ENCODE results near the gene RREB1.

GRCh38 chr6:7252390-7252789 lies 144.6 kb downstream of the RREB1 start:
- no peak for TF ChIP-seq CTCF (IDR thresholded peaks at IDR 0.05; ENCODE audit: poor library complexity, severe bottlenecking)
- no peak for TF ChIP-seq EZH2 (IDR thresholded peaks at IDR 0.05; ENCODE audit: borderline replicate concordance, insufficient read depth, low read length, poor library complexity, severe bottlenecking)
- TF ChIP-seq REST (IDR thresholded peaks at IDR 0.05; ENCODE audit: borderline replicate concordance): no peak
- TF ChIP-seq RAD21 (conservative IDR thresholded peaks at IDR 0.05): no peak
- no peak for TF ChIP-seq POLR2AphosphoS5 (IDR thresholded peaks at IDR 0.05)
- no peak for TF ChIP-seq SMC3 (conservative IDR thresholded peaks at IDR 0.05; ENCODE audit: poor library complexity)
- TF ChIP-seq EP300 (conservative IDR thresholded peaks at IDR 0.05; ENCODE audit: poor library complexity, severe bottlenecking): no peak
